Measurements from ENCODE around the gene TSPAN14.

GRCh38 chr10:80497187-80498077 lies 43.3 kb downstream of the TSPAN14 start:
- TF ChIP-seq CTCF (conservative IDR thresholded peaks at IDR 0.05; ENCODE audit: low read depth, low read length) (no peak), EZH2 (IDR thresholded peaks at IDR 0.05; ENCODE audit: low read length, unreplicated experiment) (no peak)

Measured in PC-3 (cell line).